IMR-90 (cell line): Measurements from ENCODE around the gene MYOM1. TPM values are rescaled to one million over a fixed set of nuclear protein-coding genes. Genes with fewer than 3 reads are reported as not detected.

Experiments
- ATAC-seq: fragments of 200-7000 bp; cut with Tn5 transposase; 2 replicates; pipeline ENCODE4 v1.9.1; 2020; ENCODE audit warnings: low read depth, mild to moderate bottlenecking, moderate library complexity
- BruUV-seq: library from RNA; stranded (reverse); fragments of 400-500 nt; replicated peaks from 2 replicates; lab custom pipeline; 2021; lab: Mats Ljungman, UMichigan
- CTCF ChIA-PET: fragments of 300-600 bp; formaldehyde crosslinking; extraction: SDS; loops from one replicate; lab custom pipeline; 2021; ENCODE audit warnings: antibody characterized with exemption; lab: Yijun Ruan, JAX
- POLR2A ChIA-PET: fragments of 300-600 bp; sonication (Branson Sonifier 250); formaldehyde crosslinking; loops from one replicate; lab custom pipeline; 2022; ENCODE audit warnings: antibody characterized with exemption; ENCODE audit not compliant: unreplicated experiment; lab: Charles Lee
- DNase-seq: peaks from one replicate; pipeline ENCODE4 v3.0.0; 2013
- H2AFZ ChIP-seq: replicated peaks from 2 replicates; pipeline ENCODE3; 2013; ENCODE audit warnings: low read length, mild to moderate bottlenecking; ENCODE audit not compliant: poor library complexity
- H2AK5ac ChIP-seq: 2 replicates; pipeline ENCODE4 v1.6.1; 2013; ENCODE audit warnings: low read depth, low read length, inconsistent platforms
- H2AK9ac ChIP-seq: replicated peaks from 2 replicates; pipeline ENCODE3; 2013; ENCODE audit warnings: mild to moderate bottlenecking, low read depth, low read length, moderate library complexity; ENCODE audit not compliant: poor library complexity
- H2BK120ac ChIP-seq: 2 replicates; pipeline ENCODE4 v1.6.1; 2013; ENCODE audit warnings: low read depth, low read length, inconsistent platforms
- H2BK15ac ChIP-seq: 3 replicates; pipeline ENCODE4 v1.6.1; 2013; ENCODE audit warnings: low read depth, low read length, inconsistent platforms
- H2BK20ac ChIP-seq: 2 replicates; pipeline ENCODE4 v1.6.1; 2013; ENCODE audit warnings: low read depth, mild to moderate bottlenecking, inconsistent platforms, low read length, moderate library complexity
- H2BK5ac ChIP-seq: 2 replicates; pipeline ENCODE4 v1.6.1; 2013; ENCODE audit warnings: mild to moderate bottlenecking, low read depth, low read length, inconsistent platforms; ENCODE audit not compliant: poor library complexity, severe bottlenecking
- H3K14ac ChIP-seq: replicated peaks from 2 replicates; pipeline ENCODE4 v1.6.1; 2013; ENCODE audit warnings: low read depth, low read length, inconsistent platforms
- H3K18ac ChIP-seq: 2 replicates; pipeline ENCODE4 v1.6.1; 2013; ENCODE audit warnings: low read depth, low read length, control low read depth
- H3K23ac ChIP-seq: 2 replicates; pipeline ENCODE4 v1.6.1; 2013; ENCODE audit warnings: low read depth, low read length, inconsistent platforms
- H3K27ac ChIP-seq: 2 replicates; pipeline ENCODE4 v1.5.1; 2013; ENCODE audit warnings: mild to moderate bottlenecking, control low read depth, low read length; ENCODE audit not compliant: insufficient read depth
- H3K27me3 ChIP-seq: 2 replicates; pipeline ENCODE4 v1.6.1; 2013; ENCODE audit warnings: low read length; ENCODE audit not compliant: control insufficient read depth, insufficient read depth
- H3K36me3 ChIP-seq: 2 replicates; pipeline ENCODE4 v1.6.1; 2013; ENCODE audit warnings: low read length, mixed read lengths; ENCODE audit not compliant: control insufficient read depth, insufficient read depth
- H3K4ac ChIP-seq: 2 replicates; pipeline ENCODE4 v1.6.1; 2013; ENCODE audit warnings: low read depth, low read length, inconsistent platforms
- H3K4me1 ChIP-seq: 2 replicates; pipeline ENCODE4 v1.6.1; 2013; ENCODE audit warnings: low read length, mixed read lengths; ENCODE audit not compliant: control insufficient read depth, insufficient read depth
- H3K4me2 ChIP-seq: 2 replicates; pipeline ENCODE4 v1.6.1; 2013; ENCODE audit warnings: low read depth, mild to moderate bottlenecking, control low read depth, low read length, moderate library complexity
- H3K4me3 ChIP-seq: 2 replicates; pipeline ENCODE4 v1.5.1; 2013; ENCODE audit warnings: low read depth, mild to moderate bottlenecking, control low read depth, low read length, moderate library complexity; ENCODE audit not compliant: insufficient read depth
- H3K56ac ChIP-seq: 2 replicates; pipeline ENCODE4 v1.6.1; 2013; ENCODE audit warnings: low read length, inconsistent platforms; ENCODE audit not compliant: insufficient read depth; ENCODE audit errors: extremely low read depth
- H3K79me1 ChIP-seq, 2 experiments: 2 replicates each; pipeline ENCODE4 v1.6.1; 2013; ENCODE audit warnings: low read length in 2 of 2, inconsistent platforms in 1 of 2, low read depth in 1 of 2
- H3K9ac ChIP-seq: 2 replicates; pipeline ENCODE4 v1.6.1; 2013; ENCODE audit warnings: low read depth, low read length, control low read depth
- H3K9me1 ChIP-seq: 2 replicates; pipeline ENCODE4 v1.6.1; 2013; ENCODE audit warnings: low read length, inconsistent platforms; ENCODE audit not compliant: insufficient read depth
- H3K9me3 ChIP-seq: 2 replicates; pipeline ENCODE4 v1.6.1; 2013; ENCODE audit warnings: low read length; ENCODE audit not compliant: control insufficient read depth, insufficient read depth
- H4K20me1 ChIP-seq: 2 replicates; pipeline ENCODE4 v1.6.1; 2013; ENCODE audit warnings: low read length, inconsistent platforms; ENCODE audit not compliant: insufficient read depth
- H4K5ac ChIP-seq: 2 replicates; pipeline ENCODE4 v1.6.1; 2013; ENCODE audit warnings: mild to moderate bottlenecking, low read depth, low read length, control low read depth
- H4K8ac ChIP-seq, 2 experiments: 2 replicates each; pipeline ENCODE4 v1.6.1; 2013; ENCODE audit warnings: low read depth in 2 of 2, low read length in 2 of 2, control low read depth in 1 of 2, inconsistent platforms in 1 of 2
- H4K91ac ChIP-seq: 2 replicates; pipeline ENCODE4 v1.6.1; 2013; ENCODE audit warnings: low read depth, low read length, inconsistent platforms; ENCODE audit not compliant: insufficient read depth
- BHLHE40 ChIP-seq: fragments of 150-350 bp; IDR thresholded peaks from 2 replicates; pipeline ENCODE4 v1.6.1; 2016; ENCODE audit warnings: mild to moderate bottlenecking, low read depth, low read length
- CEBPB ChIP-seq: IDR thresholded peaks from 2 replicates; pipeline ENCODE4 v1.6.1; 2012; ENCODE audit warnings: low read depth, low read length, improper control_type of control experiment
- CHD1 ChIP-seq: IDR thresholded peaks from 2 replicates; pipeline ENCODE4 v1.6.1; 2012; ENCODE audit warnings: low read depth, low read length, improper control_type of control experiment
- CTCF ChIP-seq: conservative IDR thresholded peaks from 2 replicates; pipeline ENCODE4 v1.5.1; 2012; ENCODE audit warnings: mild to moderate bottlenecking, low read depth, low read length, improper control_type of control experiment
- ELK1 ChIP-seq: fragments of 150-350 bp; IDR thresholded peaks from 2 replicates; pipeline ENCODE4 v1.6.1; 2016; ENCODE audit warnings: low read depth, mild to moderate bottlenecking, low read length, moderate library complexity, borderline replicate concordance
- FOS ChIP-seq: fragments of 150-350 bp; IDR thresholded peaks from 2 replicates; pipeline ENCODE4 v1.6.1; 2016; ENCODE audit warnings: low read depth, low read length
- MAFK ChIP-seq: IDR thresholded peaks from 2 replicates; pipeline ENCODE4 v1.6.1; 2012; ENCODE audit warnings: low read depth, low read length, improper control_type of control experiment
- MAZ ChIP-seq: IDR thresholded peaks from 2 replicates; pipeline ENCODE4 v1.6.1; 2012; ENCODE audit warnings: low read depth, mild to moderate bottlenecking, low read length, improper control_type of control experiment, moderate library complexity, borderline replicate concordance
- MXI1 ChIP-seq: IDR thresholded peaks from 2 replicates; pipeline ENCODE4 v1.6.1; 2012; ENCODE audit warnings: low read depth, mild to moderate bottlenecking, low read length, moderate library complexity, borderline replicate concordance
- POLR2A ChIP-seq: IDR thresholded peaks from 2 replicates; pipeline ENCODE4 v1.6.1; 2012; ENCODE audit warnings: mild to moderate bottlenecking, low read depth, low read length
- RAD21 ChIP-seq: IDR thresholded peaks from 2 replicates; pipeline ENCODE4 v1.6.1; 2012; ENCODE audit warnings: low read length, improper control_type of control experiment
- RCOR1 ChIP-seq: IDR thresholded peaks from 2 replicates; pipeline ENCODE4 v1.6.1; 2012; ENCODE audit warnings: mild to moderate bottlenecking, low read length, improper control_type of control experiment; ENCODE audit not compliant: insufficient replicate concordance
- RFX5 ChIP-seq: IDR thresholded peaks from 2 replicates; pipeline ENCODE4 v1.8.0; 2012; ENCODE audit warnings: low read depth, mild to moderate bottlenecking, low read length, moderate library complexity
- SMC3 ChIP-seq: fragments of 150-350 bp; IDR thresholded peaks from 2 replicates; pipeline ENCODE4 v1.6.1; 2016; ENCODE audit warnings: low read depth, mild to moderate bottlenecking, antibody characterized with exemption, low read length, moderate library complexity
- WGBS, 2 experiments: methylation state at CpG; one replicate each; pipeline versions ENCODE4 v1.1.5 to v1.1.7; 2013; ENCODE audit warnings: missing lambda C conversion rate in 2 of 2; ENCODE audit not compliant: insufficient read length in 1 of 2; ENCODE audit errors: extremely low coverage in 2 of 2; 5-methylcytosine and 5-hydroxymethylcytosine counted together
- dilution Hi-C: fragments of 300-500 bp; cut with HindIII; formaldehyde crosslinking; loops from one replicate; pipeline ENCODE4 v1.14.3; 2018; ENCODE audit warnings: low sequenced_read_pairs; ENCODE audit not compliant: unreplicated experiment
- in situ Hi-C: fragments of 300-500 bp; cut with MboI; formaldehyde crosslinking; loops from 3 replicates; pipeline ENCODE4 v1.14.3; 2019; ENCODE audit warnings: low sequenced_read_pairs, inconsistent platforms, mixed read lengths
- intact Hi-C: fragments of 100-400 bp; cut with micrococcal nuclease; formaldehyde crosslinking; loops from 2 replicates; pipeline ENCODE4 v1.10.0; 2022
- polyA plus RNA-seq, 3 experiments: library from polyadenylated mRNA; depleted of rRNA; stranded (reverse); fragments of >200 nt; gene quantifications; 2 replicates each; pipeline ENCODE4 v1.2.3, GENCODE V29; 2012; ENCODE audit warnings: low replicate concordance in 1 of 3
- total RNA-seq: library from RNA; depleted of rRNA; stranded (reverse); fragments of >200 nt; gene quantifications from 2 replicates; pipeline ENCODE4 v1.2.3, GENCODE V29; 2012

The MYOM1 gene
- total and polyA plus RNA-seq, 2 of the 4 experiments (the other 2 are of a cell fraction): under 0.01 to 0.10 TPM

DNA sequence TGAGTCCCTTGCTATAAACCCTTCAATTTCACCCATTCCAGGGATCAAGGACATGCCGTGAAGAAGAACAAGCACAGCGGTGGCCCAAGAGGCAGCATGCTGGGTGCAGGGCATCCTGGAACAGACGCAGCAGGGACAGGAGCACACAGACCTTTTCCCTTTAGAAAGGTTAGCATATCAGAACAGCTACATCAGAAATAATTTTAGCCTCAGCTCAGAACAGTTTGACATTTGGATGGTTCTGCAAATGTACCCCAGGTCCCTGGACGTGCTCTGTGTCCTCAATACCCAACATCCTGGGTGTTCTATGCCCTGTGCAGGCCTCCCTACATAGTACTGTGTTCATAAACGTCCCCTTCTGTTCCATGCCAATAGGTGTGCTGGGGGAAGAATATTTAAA is 80.4 kb downstream of the MYOM1 start:
- POLR2A ChIA-PET: no interaction called here
- DNase-seq (no peak), ATAC-seq (no peak)
- H3K27ac ChIP-seq: no peak overlapping the region
- H4K91ac ChIP-seq: no peak overlapping the region
- H3K4ac ChIP-seq: no peak overlapping the region
- no peak overlapping the region for H2BK20ac ChIP-seq
- H2AK5ac ChIP-seq: no peak overlapping the region
- no peak overlapping the region for H3K4me2 ChIP-seq
- H3K18ac ChIP-seq: no peak overlapping the region
- TF ChIP-seq CHD1: no peak
- TF ChIP-seq ELK1: no peak
- TF ChIP-seq MXI1: no peak
- TF ChIP-seq SMC3: no peak
- TF ChIP-seq MAFK: no peak
- TF ChIP-seq FOS: no peak
- no peak for TF ChIP-seq RFX5
- TF ChIP-seq POLR2A: no peak
- no peak for TF ChIP-seq CEBPB
- no peak for TF ChIP-seq RAD21
- TF ChIP-seq CTCF: no peak
- TF ChIP-seq RCOR1: no peak
- TF ChIP-seq BHLHE40: no peak
- TF ChIP-seq MAZ: no peak
- H3K56ac ChIP-seq: no peak overlapping the region
- no peaks in the 10 kb centered on the region for H3K36me3 ChIP-seq
- H2AK9ac ChIP-seq: no peak overlapping the region
- H3K23ac ChIP-seq: no peak overlapping the region
- no peak overlapping the region for H3K14ac ChIP-seq
- no peak overlapping the region for H2BK15ac ChIP-seq
- no peak overlapping the region for H3K9ac ChIP-seq
- CTCF ChIA-PET: no interaction called here
- H4K20me1 ChIP-seq: no peaks in the 10 kb centered on the region
- no peaks in the 10 kb centered on the region for H3K79me1 ChIP-seq
- H2BK120ac ChIP-seq: no peak overlapping the region
- H3K9me1 ChIP-seq: no peaks in the 10 kb centered on the region
- no peaks in the 10 kb centered on the region for H3K4me1 ChIP-seq
- dilution Hi-C loops: no loop called here
- no TSS peak for BruUV-seq
- no peak overlapping the region for H2BK5ac ChIP-seq
- peaks cover 13% of the 10 kb centered on the region for H3K27me3 ChIP-seq
- H4K5ac ChIP-seq: no peak overlapping the region
- peaks cover 2% of the 10 kb centered on the region; the same call in 1 of the 2 replicates for H3K9me3 ChIP-seq
- WGBS, 2 experiments: 100% methylated on average over 2 of the region's 5 CpGs; no CpG with 5 or more reads in 1 of the 2 experiments
- in situ Hi-C loops: loop anchor here (10.0 kb wide), 1 partner anchor 205 kb away; no protein-coding TSS in a partner anchor
- H2AFZ ChIP-seq: no peak overlapping the region
- intact Hi-C loops: no loop called here
- H3K4me3 ChIP-seq: no peak overlapping the region
- H4K8ac ChIP-seq: no peak overlapping the region
